Measurements from ENCODE around the gene NLRX1.
"Not testable (repeated sequence)": the region's sequence is repeated elsewhere in the genome, so short reads cannot be mapped to it uniquely, and the experiment has no call there.

NLRX1 gene

DNA sequence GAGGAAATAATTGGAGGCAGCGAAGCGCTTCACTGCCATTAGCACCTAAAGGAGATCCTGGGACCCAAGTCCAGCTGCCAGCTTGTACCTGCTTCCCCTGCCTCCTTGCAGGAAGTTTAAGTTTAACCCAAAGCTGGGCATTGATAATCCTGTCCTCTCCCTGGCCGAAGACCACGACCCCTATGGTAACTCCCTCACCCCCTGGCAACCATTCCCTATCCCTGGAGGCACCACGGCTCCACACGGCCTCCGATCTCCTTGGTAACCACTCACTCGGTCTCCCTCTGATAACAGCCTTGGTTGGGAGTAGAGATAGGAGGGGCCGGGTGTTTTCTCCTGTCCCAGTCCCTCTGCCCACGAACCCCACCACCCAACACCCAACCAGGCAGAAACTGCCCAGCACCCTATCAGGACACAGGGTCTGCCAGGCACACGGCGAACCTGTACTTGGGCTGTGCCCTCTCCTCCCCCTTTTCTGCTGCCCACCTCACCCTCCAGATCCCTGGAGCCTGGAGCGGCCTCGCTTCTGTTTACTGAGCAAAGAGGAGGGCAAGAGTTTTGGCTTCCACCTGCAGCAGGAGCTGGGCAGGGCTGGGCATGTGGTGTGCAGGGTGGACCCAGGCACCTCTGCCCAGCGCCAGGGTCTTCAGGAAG lies 17.6 kb downstream of the NLRX1 start:
- no peak for DNase-seq

DNA sequence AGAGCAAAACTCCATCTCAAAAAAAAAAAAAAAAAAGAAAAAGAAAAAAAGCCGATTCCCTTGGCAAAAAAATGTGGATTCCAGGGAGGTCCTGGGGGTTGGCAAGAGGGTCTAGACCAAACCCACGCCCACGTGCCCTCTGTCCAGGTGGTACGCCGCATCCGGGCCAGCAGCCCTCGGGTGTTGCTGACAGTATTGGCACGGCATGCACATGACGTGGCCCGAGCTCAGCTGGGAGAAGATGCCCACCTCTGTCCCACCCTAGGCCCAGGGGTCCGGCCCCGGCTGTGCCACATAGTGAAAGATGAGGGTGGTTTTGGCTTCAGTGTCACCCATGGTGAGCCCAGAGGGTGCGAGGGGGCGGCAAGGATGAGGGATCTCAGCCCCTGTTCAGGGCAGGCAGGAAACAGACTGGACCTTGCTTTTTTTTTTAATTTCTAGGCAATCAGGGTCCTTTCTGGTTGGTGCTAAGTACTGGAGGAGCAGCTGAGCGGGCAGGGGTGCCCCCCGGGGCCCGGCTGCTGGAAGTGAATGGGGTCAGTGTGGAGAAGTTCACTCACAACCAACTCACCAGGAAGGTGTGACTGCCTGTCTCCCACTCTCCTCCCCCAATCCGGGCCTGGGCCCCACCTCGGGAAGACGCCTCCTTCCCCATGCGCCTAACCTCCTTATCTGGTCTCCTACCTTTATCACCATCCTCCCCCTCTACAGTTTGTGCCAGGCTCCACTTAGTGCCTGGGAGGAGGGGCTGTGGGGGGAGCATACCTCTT lies 18.8 kb downstream of the NLRX1 start:
- no peak for DNase-seq

DNA sequence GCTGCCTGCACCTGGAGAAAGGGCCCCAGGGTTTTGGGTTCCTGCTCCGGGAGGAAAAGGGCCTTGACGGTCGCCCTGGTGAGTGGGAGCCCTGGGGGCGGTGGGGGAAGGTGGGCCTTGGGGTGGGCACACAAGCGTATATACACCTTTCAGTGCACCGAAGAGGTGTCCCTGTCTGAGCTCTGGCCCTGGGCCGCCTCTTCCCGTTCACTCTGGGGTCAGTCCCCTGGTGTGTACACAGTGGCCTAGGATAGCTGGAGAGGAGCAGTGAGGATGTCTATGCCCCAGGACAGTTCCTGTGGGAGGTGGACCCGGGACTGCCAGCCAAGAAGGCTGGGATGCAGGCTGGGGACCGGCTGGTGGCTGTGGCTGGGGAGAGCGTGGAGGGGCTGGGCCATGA lies 19.5 kb downstream of the NLRX1 start:
- no peak for DNase-seq

DNA sequence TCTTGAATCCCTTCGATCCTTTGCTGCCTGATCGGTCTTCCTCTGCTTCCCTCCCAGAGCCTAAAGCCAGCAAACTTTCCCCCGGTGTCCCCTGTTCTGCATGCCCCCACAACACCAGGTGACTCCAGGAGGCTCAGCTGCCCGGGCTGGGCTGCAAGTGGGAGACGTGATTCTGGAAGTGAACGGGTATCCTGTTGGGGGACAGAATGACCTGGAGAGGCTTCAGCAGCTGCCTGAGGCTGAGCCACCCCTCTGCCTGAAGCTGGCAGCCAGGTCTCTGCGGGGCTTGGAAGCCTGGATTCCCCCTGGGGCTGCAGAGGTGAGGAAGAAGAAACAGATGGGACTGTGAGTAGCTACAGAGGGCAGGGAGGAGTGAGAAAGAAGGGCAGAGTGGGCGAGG lies 20.4 kb downstream of the NLRX1 start:
- no peak for DNase-seq

DNA sequence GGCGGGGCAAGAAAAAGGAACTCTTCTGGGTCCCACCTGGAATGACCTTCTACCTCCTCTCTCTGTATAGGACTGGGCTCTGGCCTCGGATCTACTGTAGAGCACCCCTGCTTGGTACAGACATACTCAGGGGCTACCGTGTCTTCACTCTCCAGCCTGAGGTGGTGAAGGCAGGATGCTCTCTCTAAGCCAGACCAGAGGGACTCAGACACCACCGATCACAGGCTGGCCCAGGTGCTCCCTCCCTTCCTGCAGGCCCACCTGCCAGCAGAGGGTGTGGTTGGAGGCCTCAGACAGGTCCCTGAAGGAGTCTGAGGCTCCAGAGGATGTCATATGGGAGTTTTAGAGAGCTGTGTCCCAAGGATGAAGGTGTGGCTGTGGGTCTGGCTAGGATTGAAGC lies 20.9 kb downstream of the NLRX1 start:
- no peak for DNase-seq

DNA sequence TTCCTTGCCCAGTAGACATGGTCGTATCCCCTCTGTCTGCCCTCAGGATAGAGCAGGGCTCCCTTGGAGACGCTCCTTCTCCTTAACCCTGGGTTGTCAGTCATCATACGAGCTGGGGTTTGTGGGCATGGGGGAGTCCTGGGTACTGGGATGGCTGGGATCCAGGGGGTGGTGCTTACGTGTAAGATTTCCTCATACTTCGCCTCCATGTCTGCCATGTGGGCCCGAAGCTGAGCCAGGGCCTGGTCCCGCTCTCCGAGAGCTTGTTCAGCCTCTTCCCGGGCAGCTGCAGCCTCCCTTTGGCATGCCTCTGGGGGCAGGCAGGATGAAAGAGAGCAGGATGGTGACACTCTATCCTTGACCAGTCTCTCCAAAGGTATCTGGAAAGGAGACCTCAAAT lies 22.0 kb downstream of the NLRX1 start:
- no peak for DNase-seq

DNA sequence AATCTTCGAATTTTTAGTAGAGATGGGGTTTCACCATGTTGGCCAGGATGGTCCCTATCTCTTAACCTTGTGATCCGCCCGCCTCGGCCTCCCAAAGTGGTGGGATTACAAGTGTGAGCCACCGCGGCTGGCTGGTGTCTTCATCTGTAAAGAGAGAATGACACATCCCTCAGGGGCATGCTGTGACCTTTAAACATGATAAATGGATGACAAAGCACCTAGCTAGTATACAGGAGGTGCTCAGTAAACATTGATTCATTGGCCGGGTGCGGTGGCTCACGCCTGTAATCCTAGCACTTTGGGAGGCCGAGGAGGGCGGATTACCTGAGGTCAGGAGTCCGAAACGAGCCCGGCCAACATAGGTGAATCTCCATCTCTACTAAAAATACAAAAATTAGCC lies 22.7 kb downstream of the NLRX1 start:
- DNase-seq, result not testable (repeated sequence)

DNA sequence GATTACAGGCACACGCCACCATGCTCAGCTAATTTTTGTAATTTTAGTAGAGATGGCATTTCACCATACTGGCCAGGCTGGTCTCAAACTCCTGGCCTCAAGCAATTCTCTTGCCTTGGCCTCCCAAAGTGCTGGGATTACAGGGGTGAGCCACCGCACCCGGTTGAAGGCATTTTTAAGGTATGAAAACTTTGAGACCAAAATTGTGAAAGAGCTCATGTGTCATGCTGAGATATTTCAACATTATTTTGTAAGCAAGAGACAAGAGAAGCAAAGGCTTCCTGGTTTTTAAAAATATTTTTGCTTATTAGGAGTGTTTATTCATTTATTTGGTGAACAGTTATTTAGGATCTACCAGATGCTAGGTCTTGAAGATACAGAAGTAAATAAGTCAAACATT lies 23.6 kb downstream of the NLRX1 start:
- no peak for DNase-seq

DNA sequence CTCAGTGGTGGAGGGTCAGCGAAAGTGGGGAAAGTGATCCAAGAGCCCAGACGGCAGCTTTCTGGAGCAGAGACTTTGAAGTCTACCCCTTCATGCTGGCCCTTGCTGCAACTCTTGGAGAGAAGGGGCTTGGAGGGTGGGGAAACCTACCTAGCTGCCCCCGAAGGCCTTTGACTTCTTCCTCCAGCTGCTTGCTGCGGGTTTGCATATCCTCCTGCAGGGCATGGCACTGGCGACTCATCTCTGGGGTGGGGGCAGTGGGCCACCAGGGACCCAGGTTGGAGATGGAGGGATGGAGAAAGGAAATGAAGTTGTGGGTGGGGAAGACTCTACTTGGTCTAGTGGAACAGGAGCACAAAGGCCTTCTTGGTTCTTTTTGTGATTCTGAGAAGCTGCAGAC lies 24.5 kb downstream of the NLRX1 start:
- DNase-seq, result no peak

DNA sequence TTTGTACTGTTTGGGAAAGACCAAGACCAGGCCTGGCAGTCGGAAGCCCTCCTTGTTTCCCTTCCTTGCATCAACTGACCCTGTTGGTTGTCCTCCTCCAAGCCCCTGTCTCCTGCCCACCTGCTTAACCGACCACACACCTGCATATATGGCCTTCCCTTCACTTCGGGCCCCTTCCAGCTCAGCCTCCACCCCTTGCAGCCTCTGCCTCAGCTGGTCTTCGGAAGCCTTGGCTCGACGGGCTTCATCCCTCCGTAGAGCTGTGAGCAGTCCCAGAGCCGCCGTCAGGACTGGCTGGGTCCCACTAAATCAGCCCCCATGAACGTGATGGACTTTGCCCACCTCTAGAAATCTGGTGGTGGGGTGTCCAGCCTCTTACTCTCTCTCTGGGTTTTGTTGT lies 25.1 kb downstream of the NLRX1 start:
- no peak for DNase-seq

DNA sequence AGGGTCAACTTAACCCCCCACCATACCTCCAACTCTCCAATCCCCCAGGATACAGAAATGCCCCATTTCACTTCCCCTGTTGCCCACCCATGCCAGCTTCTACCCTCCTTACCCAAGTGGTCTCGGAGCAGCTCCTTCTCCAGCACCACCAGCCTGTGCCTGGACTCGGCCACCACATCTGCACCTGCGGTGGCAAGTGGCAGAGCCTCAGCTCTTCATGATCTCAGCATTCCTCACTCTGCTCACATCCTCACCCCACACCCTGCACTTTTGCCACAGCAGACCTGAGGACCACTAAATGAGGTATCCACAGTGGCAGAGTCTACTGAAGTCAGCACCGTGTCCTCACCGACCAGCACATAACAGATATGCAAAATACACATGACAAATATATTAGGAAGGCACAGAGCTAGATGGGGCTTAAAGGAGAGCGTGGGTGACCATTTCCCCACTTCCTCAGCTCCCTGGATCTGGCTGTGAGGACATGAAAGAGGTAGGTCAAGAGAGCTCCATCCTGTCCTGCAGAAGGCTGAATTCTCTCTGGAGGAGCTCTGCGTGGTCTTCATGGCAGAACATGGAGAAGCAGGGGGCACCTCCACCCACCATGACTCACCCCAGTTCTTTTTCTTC lies 26.4 kb downstream of the NLRX1 start:
- no peak for DNase-seq

DNA sequence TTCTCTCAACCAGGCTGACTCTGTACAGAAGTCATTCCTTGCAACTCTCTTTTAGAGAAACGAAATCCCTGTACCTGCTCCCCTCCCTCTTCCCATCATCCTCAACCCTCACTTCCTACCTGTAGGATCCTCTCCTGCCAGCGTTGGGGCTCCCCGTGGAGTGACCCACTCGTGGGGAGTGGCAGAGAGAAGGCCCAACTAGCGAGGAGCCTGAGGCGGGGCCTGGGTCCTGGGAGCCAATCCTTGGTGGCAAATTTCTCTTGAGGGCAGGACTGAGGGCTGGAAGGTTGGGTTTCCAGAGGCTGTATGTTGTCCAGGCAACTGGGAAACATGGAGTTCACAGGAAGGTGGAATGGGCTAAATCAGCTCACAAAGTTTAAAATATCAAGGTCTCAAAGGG lies 27.2 kb downstream of the NLRX1 start:
- DNase-seq, result peak; percentile 35

DNA sequence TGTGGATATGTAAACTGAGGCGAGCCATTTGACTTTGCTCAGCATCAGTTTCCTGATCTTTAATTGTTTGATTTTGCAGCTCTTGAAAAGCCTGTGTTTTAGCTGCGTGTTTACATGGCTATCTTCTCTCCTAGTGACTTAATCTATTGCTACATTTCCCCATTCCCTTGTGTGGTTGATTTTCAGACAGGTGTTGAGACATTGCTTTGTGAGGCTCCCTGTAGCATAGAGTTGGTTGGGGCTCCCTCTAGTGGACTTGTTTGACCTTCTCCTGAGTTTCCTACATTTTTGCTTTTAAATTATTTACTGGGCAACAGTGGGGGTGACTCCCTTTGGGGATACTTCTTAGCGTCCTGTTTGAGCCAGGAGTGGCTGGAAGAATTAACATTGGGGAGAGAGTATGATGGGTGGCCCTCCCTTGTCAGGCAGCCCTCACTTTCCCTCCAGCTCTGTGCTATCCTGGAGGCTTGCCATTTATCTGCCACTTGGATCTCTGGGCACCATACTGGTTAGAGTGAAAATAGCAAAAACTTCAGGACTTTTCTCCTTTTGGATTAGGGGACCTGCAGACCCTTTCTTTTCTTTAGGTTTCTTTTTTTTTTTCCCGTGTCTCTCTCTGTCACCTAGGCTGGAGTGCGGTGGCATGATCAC lies 28.4 kb downstream of the NLRX1 start:
- DNase-seq, result peak; percentile 80

DNA sequence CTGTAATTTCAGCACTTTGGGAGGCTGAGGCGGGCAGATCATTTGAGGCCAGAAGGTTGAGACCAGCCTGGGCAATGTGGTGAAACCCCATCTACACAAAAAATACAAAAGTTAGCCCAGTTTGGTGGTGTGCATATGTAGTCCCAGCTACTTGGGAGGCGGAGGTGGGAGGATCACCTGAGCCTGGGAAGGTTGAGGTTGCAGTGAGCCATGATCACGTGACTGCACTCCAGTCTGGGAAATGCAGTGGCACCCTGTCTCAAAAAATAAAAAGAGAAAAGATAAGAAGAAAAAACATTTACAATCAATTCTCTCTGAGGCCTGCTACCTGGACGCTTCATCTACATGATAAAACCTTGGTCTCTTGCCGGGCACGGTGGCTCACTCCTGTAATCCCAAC lies 30.4 kb downstream of the NLRX1 start:
- DNase-seq, result no peak

DNA sequence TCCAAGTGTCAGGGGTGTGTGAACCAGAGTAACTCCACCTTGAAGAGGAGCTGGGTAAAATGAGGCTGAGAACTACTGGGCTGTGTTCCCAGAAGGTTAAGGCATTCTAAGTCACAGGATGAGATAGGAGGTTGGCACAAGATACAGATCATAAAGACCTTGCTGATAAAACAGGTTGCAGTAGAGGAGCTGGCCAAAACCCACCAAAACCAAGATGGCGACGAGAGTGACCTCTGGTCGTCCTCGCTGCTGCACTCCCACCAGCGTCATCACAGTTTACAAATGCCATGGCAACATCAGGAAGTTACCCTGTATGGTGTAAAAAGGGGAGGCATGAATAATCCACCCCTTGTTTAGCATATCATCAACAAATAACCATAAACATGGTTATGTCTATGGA lies 32.7 kb downstream of the NLRX1 start:
- not testable (repeated sequence) for DNase-seq

DNA sequence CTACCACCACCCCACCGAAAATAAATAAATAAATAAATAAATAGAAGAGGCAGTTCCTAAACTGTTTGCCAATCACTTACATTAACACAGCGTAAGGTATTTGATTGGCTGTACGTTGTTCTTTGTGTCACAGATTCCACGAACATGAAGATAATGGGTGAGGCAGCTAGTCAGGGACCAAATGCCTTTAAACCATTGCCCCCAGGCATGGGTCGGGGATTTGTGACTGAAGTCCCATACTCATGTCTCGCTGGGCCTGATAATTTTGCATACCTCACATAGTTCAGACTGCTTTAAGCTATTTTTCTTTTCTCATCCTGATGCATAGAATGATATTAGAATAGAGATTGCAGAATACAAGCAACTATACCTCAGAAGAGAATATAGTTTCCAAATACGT lies 34.0 kb downstream of the NLRX1 start:
- no peak for DNase-seq

DNA sequence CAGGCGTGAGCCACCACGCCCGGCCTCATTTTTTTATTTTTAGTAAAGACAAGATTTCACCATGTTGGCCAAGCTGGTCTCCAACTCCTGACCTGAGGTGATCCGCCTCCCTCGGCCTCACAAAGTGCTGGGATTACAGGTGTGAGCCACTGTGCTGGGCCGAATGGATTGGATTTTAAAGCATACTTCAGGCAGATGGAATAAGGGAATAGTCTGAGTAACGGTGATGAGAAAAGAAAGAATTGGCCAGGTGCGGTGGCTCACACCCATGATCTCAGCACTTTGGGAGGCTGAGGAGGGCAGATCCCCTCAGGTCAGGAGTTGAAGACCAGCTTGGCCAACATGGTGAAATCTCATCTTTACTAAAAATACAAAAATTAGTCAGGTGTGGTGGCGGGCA lies 35.5 kb downstream of the NLRX1 start:
- DNase-seq, result no peak

DNA sequence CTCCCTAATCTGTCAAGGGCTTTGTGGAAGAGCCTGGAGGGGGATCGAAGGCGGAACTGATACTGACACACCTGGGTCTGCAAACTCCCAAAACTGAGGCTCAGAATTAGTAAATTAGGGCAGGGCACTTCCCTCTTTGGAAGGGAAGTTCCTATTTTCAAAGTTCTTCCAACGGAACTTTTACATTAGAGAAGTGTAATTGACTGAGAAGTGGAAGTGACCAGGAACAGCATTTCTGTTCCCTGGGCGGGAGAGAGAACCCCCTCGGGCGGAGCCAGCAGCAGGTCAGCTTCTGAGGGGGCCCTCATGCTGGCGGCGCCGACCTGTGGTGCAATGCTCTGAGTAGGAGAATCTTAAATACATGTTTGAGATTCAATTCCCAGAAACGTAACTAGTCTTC lies 36.6 kb downstream of the NLRX1 start:
- DNase-seq, result no peak

DNA sequence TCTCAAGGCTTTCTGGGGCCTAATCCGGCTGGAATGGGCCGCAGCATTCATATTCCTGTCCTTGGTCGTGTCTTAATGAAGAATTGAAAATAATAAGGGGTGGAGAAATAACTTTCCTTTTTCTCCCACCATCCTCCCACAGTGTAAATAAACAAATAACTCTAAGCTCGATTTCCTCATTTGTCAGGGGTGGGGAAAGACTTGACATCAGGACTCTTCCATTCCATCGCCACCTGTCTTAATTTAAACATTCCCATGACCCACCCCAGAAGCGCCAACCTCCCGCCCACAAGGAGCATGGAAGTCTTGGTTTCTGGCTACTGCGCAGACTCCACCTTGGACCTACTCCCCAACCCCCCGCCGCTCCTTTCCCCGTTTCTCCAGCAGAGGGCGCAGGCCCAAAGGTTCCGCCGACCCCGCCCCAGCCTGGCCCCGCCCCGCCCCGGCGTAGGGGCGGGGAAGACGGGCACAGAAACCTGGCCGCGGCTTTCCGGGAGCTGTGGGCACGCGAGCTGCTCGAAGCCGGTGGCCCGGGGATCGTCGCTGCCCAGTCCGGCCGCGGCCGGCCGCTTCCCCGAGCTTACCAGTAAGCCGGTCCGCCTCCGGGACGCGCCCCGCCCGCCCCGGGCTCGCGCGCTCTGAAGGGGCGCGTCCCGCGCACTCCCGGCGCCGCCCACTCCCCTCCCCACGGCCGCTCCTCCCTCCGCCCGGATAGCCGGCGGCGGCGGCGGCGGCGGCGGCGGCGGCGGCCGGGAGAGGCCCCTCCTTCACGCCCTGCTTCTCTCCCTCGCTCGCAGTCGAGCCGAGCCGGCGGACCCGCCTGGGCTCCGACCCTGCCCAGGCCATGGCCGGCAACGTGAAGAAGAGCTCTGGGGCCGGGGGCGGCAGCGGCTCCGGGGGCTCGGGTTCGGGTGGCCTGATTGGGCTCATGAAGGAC lies 37.3 kb downstream of the NLRX1 start, which contains the start of gene CBL:
TSS of gene CBL (plus strand) at position 766 of the 937 bp plus-strand sequence. CDS start at position 845, 79 bp downstream.
- DNase-seq, result peak; percentile 88

DNA sequence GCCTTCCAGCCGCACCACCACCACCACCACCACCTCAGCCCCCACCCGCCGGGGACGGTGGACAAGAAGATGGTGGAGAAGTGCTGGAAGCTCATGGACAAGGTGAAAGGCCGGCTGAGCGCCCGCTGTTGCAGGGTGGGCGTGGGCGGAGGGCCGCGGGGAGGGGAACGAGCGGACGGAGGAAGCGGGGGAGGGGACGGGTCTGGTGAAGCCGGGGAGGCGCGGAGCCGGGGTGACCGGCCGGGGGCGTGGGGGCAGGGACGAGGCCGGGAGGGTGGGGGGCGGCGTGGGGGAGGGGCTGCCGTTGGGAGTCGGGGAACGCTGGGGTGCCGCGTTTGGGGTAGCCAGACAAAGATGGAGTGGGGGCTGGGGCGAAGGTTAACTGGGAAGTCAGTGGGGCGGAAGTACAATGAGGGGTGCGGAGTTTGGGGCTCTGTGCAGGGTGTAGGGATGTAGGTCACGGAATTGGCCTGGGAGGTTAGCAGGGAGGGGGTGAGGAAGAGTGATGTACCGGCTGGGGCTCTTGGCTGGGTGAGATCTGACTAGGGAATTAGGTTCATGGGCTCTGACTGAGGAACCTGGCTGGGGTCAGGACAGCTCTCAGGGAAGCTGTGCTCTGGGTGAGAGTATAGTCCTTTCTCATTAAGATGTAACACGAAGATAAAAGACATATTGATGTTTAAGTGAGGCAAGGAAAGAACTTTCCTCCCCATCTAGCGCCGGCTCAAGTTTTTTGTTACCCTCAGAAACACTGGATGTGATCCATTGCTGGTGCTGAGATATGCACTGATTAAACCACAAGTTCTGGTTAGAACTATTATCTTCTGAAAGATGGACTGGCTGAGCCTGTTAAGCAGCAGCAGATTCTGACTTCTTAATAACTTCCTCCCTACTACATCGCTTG lies 38.2 kb downstream of the NLRX1 start:
- peak; percentile 11 for DNase-seq

DNA sequence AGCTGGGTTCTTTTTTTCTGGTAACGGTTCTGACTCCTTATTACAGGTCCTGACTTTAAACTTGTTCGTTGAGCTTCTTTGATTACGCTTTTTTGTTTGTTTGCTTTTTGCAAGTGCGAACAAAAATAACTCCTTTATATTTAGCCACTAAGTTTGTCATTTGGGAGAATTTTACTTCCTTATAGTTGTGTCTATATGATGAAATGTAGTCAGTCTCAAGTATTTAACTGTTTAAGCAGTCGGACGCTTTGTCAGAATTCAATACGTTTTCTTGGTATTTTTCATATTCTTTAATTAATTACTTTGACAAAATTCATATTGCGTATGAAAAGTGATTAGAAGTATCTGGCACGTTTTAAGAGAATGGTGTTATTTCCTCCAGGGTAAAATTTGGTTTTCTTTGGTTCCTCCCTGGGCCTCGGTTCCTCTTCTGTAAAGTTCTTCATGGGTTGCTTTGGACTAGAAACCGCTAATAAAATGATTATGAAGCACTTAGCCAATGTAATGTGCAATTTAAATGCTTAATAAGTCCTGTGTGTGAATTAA lies 39.0 kb downstream of the NLRX1 start:
- DNase-seq, result no peak
